Activated T-helper 1 cell treated with Interleukin-2 at 50 U/mL for 16 hours (primary cell): Measurements from ENCODE around the gene KANSL1L.

ENCODE experiments used
- DNase-seq: peaks from one replicate; pipeline ENCODE4 v3.0.0-alpha.2; 2020; ENCODE audit warnings: low read depth

Gene KANSL1L

DNA sequence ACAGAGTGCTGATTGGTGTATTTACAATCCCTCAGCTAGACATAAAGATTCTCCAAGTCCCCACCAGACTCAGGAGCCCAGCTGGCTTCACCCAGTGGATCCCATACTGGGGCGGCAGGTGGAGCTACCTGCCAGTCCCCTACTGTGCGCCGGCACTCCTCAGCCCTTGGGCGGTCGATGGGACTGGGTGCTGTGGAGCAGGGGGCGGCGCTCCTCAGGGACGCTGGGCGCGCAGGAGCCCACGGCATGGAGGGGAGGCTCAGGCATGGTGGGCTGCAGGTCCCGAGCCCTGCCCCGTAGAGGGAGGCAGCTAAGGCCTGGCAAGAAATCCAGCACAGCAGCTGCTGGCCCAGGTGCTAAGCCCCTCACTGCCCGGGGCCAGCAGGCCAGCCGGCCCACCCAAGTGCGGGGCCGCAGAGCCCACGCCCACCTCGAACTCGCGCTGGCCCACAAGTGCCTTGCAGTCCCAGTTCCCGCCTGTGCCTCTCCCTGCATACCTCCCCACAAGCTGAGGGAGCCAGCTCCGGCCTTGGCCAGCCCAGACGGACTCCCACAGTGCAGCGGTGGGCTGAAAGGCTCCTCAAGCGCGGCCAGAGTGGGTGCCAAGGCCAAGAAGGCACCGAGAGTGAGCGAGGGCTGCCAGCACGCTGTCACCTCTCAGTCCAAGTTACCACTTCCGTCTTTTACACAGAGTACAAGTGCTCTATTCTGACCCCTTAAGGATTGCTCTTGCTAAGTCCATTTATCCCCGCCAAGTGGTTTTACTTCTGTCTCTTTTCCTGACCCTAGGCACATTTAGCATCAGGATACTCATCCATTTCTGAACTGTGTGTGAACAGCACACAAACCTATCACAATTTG is 170.5 kb downstream of the KANSL1L start:
- no peak for DNase-seq

DNA sequence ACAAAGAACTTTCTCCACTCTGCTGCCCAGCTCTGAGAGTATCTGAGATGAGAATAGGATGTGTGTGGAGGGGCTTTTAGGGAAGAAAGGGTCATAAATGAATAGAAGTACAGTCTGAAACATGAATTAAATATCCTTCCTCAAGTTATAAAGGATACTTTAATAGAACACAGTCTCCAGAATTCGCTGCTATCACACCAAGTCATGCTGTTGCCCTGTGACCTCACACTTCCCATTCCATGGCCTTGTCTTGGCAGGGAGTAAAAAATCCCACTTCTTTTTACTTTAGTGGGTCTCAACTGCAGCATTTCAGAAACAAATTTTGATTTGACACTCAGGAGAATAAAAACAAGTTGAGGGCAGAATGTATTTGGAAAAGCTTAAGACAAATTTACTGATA is 172.6 kb downstream of the KANSL1L start:
- DNase-seq, result no peak

DNA sequence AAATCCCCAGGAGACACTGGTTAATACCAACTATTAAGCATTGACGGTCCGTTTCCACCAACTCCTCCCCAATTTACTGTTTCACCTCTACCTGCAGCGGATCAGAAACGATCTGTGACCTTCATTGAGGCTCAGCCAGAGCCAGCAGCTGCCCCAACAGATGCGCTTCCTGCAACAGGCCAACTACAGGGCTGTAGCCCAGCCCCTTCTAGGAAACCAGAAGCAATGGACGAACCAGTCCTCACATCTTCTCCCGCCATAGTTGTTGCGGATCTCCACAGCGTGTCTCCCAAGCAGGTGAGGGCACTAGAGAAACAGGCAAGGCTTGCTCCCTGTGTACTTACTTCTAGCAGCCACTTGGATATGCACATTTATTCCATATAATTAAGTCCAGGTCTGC is 177.2 kb downstream of the KANSL1L start:
- DNase-seq, result no peak

DNA sequence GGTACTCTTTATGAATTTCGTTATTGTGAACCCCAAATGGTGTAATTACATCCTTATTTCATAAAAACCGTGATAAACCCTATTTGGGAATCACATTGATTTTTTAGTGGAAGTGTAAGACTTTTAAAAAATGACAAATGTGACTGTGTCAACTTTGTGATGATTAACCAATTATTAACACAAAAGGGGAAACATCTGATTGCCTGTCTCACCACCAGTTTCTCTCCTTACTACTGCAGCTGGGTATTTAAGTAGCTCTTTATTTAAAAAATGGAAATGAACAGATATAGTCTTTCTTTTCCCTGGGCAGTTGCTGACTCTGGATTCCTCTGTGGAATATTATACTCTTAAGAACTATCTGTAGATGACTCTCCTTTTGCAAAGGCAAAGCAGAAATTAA is 180.4 kb downstream of the KANSL1L start:
- no peak for DNase-seq

DNA sequence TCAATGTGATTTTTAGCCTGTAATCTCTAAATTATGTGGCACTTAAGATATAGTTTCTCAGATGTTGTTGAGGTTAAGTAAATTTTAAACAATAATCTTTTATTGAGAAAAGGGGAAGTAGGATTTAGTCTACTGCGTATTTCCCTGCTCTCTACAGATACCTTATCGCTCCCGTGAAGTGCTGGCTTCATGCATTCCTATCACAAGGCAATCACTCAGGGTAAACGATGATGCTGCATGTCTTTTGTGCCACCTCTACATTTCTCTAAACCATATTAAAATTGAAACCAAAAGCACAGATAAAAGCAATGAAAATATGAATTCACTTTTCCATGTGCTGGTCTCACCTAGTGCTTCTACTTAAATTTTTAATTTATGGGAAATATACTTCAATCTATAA is 183.2 kb downstream of the KANSL1L start:
- DNase-seq, result no peak

DNA sequence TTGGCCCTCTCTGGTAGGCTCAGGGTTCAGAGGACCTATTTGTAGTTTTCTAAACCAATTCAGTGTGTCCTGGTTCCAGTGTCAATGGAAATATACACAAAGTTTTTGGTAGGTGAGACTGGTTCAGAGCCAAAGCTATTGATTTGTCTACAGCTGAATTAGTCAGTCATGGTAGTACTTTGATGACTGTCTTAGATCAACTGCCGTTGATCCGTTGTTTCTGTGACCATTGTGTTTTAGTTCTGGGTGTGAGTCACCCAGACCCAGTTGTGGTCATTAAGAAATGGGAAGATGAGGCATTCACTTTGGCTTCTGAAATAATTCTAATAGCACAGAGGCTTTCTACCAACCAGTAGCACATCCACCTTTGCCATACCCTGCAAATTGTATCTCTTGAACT is 184.8 kb downstream of the KANSL1L start:
- DNase-seq, result no peak

DNA sequence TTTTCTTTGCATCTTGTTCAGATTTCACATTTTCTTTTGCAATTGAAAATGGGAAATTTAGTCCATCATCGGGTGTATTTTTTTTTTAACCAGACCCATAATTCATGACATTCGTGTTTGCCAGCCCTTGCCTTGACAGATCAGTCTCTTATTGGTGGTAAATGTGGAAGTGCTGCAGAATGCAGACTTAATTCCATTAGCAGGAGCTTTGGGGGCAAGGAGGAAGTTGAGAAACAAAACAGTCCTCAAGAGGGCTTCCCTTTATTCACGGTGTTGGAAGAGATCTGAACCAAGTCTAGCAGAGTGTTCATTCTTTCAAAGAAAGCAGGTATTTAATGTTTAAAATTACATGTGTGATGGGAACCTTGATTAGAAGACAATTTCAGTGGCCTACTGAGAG is 185.3 kb downstream of the KANSL1L start:
- no peak for DNase-seq

DNA sequence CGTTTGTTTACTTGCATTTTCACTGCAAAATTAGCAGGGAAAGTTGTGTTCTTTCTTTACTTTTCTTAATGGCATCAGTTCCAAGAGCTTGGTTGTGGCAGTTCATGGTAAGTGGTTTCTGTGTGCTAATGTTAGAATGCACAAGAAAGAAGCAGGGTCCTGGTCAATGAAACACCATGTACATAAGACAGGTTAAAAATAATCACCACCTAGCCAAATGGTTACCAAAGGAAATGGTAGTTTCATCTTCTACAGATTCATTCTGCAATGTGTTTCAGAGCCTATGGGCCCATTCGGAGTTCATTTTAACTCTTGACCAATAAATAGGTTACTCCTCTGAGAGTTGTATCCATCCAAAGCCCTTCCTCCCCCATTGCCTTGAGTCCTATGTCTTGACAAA is 186.9 kb downstream of the KANSL1L start:
- no peak for DNase-seq

DNA sequence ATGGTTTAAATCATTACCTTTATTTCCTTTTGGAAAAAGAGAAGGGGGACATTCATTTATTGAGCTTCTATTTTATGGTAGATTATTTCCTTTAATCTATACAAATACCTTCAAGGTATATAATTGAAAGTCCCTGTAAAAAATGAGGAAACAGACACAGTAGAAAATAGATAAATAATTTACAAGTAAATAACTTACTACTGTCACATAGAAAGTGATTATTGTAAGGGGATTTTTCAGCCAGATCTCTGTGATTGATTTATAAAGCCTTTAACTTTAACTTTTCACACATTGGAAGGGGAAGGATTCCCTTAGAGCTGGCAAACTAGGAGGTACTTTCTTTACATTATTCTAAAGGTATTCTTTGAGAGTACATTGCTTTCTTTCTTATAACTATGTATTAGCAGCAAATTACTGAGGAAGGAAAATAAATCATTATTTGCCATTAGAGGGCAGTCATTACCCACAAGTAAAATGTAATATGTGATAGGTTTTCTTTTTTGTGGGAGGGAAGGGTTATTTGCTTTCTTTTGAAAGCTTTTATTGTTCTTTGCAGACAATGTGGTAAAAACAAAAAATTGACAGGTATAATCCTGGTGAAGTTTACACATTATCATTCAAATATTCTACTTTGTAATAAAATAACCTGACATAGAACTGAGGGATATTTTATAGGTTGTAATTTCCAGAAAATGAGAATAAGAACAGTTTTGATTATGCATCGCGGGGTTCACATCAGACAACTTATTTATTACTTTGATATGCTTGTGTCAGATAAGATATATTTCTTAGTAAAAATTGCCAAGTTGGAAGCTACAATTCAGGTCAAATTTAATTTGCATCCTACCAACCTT is 193.6 kb downstream of the KANSL1L start:
- no peak for DNase-seq

DNA sequence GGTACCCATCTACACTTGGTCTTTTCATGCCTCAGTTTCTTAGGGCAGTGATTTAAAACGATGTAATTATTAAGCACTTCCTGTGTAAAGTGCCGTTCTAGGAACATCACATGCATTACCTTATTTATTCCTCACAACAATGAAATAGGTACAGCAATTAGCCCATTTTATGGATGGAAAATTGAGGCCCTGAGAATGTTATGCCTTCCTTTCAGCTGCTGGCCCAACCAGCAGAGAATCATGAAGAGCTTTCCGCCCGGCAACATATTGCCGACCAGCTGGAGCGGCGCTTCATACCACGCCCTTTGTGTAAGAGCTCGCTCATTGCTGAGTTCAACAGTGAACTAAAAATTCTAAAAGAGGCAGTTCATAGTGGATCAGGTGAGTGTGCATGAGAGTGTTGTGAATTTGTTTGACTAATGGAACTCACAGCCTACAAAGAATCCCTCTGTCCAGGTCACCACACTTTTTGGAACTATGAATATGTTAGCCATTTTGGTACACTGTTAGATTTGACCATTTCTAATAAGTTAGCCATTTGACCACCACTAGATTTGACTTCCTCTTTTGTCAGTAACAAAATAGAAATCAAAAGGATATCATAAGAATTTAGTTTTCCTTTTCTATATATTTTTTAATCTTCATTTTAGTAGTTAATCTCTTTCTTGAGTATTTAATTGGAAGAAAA is 194.4 kb downstream of the KANSL1L start:
- no peak for DNase-seq

DNA sequence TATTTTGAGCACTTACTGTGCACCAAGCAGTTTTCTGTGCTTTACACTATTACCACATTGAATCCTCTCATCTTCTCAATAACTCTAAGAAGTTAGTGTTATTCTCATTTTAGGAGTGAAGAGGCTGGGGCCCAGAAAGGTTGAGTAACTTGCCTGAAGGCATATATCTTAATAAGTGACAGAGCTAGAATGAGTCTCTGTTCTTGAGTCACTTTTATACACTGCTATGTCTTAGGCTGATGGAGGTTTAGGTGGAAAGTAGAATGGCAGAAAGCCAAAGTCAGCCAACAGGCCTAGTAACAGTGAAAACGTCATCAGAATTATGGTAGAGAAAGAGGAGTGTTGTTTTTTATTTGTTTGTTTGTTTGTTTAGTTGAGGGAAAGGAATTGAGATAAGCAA is 196.6 kb downstream of the KANSL1L start:
- no peak for DNase-seq

DNA sequence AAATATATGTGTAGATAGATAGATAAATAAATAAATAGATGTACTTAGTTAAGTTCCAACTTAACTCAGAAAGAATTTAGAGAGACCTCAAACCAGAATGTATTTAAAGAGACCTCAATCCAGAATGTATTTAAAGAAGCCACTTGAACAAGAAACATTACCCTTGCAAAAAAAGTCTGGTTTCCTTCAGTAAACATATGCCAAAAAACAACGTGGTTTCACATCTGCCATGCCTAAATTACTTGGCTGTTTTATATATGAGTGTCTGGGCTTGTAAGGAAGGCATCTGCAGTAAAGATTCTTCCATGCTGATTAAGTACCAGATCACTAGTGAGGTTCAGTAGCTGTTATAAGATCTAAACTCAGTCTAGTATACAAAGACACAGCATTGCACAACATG is 197.9 kb downstream of the KANSL1L start:
- DNase-seq, result no peak
